Lower leg skin (tissue), 3 donors: Measurements from ENCODE around the gene PPP4R3A.

Source experiments
- CTCF ChIP-seq, 3 donors: fragments of 450-650 bp; IDR thresholded peaks; one replicate each; pipeline ENCODE4 v1.5.1; 2016; ENCODE audit warnings: antibody characterized with exemption in 3 of 3, mild to moderate bottlenecking in 3 of 3, moderate library complexity in 2 of 3
- POLR2A ChIP-seq, 2 donors: fragments of 450-650 bp; IDR thresholded peaks; one replicate each; pipeline ENCODE4 v1.6.1; 2016 to 2017; ENCODE audit warnings: antibody characterized with exemption in 2 of 2, mild to moderate bottlenecking in 1 of 2, moderate library complexity in 1 of 2

- TF ChIP-seq CTCF (IDR thresholded peaks at IDR 0.05) (no peak), POLR2A (IDR thresholded peaks at IDR 0.05) (no peak)
Measured at GRCh38 chr14:91470216-91470615, 39.9 kb downstream of the PPP4R3A start.
